ENCODE results near the gene PI4KA.

The PI4KA gene

DNA sequence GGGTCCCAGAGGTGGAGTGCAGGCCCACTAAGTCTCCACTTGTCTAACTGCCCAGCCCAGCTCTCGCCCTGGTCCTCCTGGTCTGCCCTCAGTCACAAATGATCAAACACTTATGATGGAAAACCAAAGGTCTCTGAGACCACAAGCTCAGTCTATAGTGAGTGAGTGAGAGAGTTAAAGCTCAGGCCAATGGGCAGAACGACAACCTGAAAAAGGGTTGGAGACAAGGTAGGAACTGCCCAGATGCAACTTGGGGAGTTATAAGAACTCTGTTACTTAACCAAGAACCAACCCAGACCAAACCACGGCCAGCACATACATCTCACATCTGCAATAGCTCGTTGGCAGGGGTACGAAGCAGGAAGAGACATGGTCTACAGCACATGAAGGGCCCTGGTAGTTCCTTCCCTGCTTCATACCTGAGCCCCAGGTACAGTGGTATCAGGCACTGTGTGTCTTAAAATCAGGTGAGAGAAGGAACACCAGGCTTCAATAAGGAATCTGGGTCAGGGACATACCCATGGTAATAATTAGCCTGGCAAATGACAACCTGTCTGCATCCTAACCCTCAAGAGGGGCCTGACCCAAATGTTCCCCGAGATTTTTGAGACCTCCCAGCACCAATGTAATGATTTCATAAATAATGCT lies 48.9 kb downstream of the PI4KA start:
- Histone ChIP-seq H3K27ac (ENCODE audit: low read depth, low read length) (no peak overlapping the region), H3K9me2 (replicated peaks; ENCODE audit: control insufficient read depth, low read length) (no peaks in the 10 kb centered on the region), H3K4me3 (ENCODE audit: low read length) (no peak overlapping the region), H3K9me3 (ENCODE audit: control insufficient read depth, insufficient read depth, low read length) (no peaks in the 10 kb centered on the region), H3K4me2 (ENCODE audit: low read length) (no peak overlapping the region), H3K36me3 (ENCODE audit: control insufficient read depth, low read length) (peaks cover 63% of the 10 kb centered on the region), H3K27me3 (ENCODE audit: control insufficient read depth, low read length) (no peaks in the 10 kb centered on the region), H3K4me1 (ENCODE audit: control insufficient read depth, low read length) (no peaks in the 10 kb centered on the region), H4K20me1 (ENCODE audit: control insufficient read depth, insufficient read depth, low read depth, low read length) (no peaks in the 10 kb centered on the region), H3K79me2 (ENCODE audit: control insufficient read depth, low read length) (no peaks in the 10 kb centered on the region), H3F3A (ENCODE audit: control insufficient read depth, insufficient read depth) (no peaks in the 10 kb centered on the region)
- TF ChIP-seq, protein P1, sequence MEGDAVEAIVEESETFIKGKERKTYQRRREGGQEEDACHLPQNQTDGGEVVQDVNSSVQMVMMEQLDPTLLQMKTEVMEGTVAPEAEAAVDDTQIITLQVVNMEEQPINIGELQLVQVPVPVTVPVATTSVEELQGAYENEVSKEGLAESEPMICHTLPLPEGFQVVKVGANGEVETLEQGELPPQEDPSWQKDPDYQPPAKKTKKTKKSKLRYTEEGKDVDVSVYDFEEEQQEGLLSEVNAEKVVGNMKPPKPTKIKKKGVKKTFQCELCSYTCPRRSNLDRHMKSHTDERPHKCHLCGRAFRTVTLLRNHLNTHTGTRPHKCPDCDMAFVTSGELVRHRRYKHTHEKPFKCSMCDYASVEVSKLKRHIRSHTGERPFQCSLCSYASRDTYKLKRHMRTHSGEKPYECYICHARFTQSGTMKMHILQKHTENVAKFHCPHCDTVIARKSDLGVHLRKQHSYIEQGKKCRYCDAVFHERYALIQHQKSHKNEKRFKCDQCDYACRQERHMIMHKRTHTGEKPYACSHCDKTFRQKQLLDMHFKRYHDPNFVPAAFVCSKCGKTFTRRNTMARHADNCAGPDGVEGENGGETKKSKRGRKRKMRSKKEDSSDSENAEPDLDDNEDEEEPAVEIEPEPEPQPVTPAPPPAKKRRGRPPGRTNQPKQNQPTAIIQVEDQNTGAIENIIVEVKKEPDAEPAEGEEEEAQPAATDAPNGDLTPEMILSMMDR (IDR thresholded peaks at IDR 0.05; ENCODE audit: low read depth, low read length, poor library complexity, severe bottlenecking), result no peak
- no peak for TF ChIP-seq EZH2phosphoT487 (IDR thresholded peaks at IDR 0.05; ENCODE audit: borderline replicate concordance, low read length)

DNA sequence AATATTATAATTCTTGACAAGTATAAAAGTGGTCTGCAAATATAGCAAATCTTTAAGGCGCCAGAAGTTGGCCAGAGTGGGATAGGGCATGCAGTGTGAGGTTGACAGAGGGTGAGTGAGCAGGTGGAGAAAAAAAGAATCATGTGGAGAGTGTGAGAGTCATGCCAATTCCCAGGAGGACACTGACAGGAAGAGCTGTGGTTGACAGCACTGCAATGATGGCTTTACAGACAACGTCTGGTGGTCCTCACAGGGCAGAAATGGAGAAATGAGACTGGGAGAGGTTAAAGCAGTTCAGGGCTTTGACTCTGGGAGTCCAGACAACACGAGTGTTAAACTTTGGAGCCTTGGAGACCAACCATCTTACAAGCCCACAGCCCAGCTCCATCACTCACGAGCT lies 49.8 kb downstream of the PI4KA start:
- no peak overlapping the region for H3K27ac ChIP-seq (ENCODE audit: low read depth, low read length)
- H3K27me3 ChIP-seq (ENCODE audit: control insufficient read depth, low read length), result no peaks in the 10 kb centered on the region
- H3K9me3 ChIP-seq (ENCODE audit: control insufficient read depth, insufficient read depth, low read length), result no peaks in the 10 kb centered on the region
- no peaks in the 10 kb centered on the region for H3K79me2 ChIP-seq (ENCODE audit: control insufficient read depth, low read length)
- no peaks in the 10 kb centered on the region for H3K9me2 ChIP-seq (replicated peaks; ENCODE audit: control insufficient read depth, low read length)
- H3K36me3 ChIP-seq (ENCODE audit: control insufficient read depth, low read length), result peaks cover 66% of the 10 kb centered on the region
- H3K4me1 ChIP-seq (ENCODE audit: control insufficient read depth, low read length), result no peaks in the 10 kb centered on the region
- no peak overlapping the region for H3K4me3 ChIP-seq (ENCODE audit: low read length)
- H4K20me1 ChIP-seq (ENCODE audit: control insufficient read depth, insufficient read depth, low read depth, low read length), result no peaks in the 10 kb centered on the region
- no peak for TF ChIP-seq EZH2phosphoT487 (IDR thresholded peaks at IDR 0.05; ENCODE audit: borderline replicate concordance, low read length)
- TF ChIP-seq, protein P1 (IDR thresholded peaks at IDR 0.05; ENCODE audit: low read depth, low read length, poor library complexity, severe bottlenecking), result no peak
- H3K4me2 ChIP-seq (ENCODE audit: low read length), result no peak overlapping the region
- no peaks in the 10 kb centered on the region for H3F3A ChIP-seq (ENCODE audit: control insufficient read depth, insufficient read depth)

DNA sequence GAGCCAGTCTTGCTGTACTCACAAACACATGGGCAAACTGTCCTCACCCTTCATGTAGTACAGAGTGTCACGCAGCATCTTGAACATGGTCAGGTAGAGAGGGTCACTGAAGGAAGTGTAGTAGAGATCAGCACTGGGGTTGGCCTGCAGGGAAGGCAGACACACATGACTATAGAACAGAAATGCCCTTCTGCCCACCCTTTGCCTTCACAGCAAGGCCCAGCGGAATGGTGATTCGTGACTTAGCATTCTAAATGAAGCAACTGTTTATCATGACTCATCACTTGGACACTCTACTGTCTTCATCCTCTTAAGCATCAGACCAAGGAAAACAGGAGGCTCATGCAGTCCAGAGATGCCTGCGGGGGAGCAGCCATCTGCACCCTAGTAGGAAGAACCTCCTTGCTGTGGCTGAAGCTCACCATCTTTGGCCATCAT lies 51.3 kb downstream of the PI4KA start:
- H3K4me1 ChIP-seq (ENCODE audit: control insufficient read depth, low read length), result no peaks in the 10 kb centered on the region
- H3F3A ChIP-seq (ENCODE audit: control insufficient read depth, insufficient read depth), result no peaks in the 10 kb centered on the region
- no peaks in the 10 kb centered on the region for H3K9me2 ChIP-seq (replicated peaks; ENCODE audit: control insufficient read depth, low read length)
- peaks cover 70% of the 10 kb centered on the region for H3K36me3 ChIP-seq (ENCODE audit: control insufficient read depth, low read length)
- no peak overlapping the region for H3K4me2 ChIP-seq (ENCODE audit: low read length)
- H3K9me3 ChIP-seq (ENCODE audit: control insufficient read depth, insufficient read depth, low read length), result no peaks in the 10 kb centered on the region
- no peaks in the 10 kb centered on the region for H3K27me3 ChIP-seq (ENCODE audit: control insufficient read depth, low read length)
- H4K20me1 ChIP-seq (ENCODE audit: control insufficient read depth, insufficient read depth, low read depth, low read length), result no peaks in the 10 kb centered on the region
- no peaks in the 10 kb centered on the region for H3K79me2 ChIP-seq (ENCODE audit: control insufficient read depth, low read length)
- no peak overlapping the region for H3K4me3 ChIP-seq (ENCODE audit: low read length)
- no peak overlapping the region for H3K27ac ChIP-seq (ENCODE audit: low read depth, low read length)
- TF ChIP-seq, protein P1 (IDR thresholded peaks at IDR 0.05; ENCODE audit: low read depth, low read length, poor library complexity, severe bottlenecking), result no peak
- no peak for TF ChIP-seq EZH2phosphoT487 (IDR thresholded peaks at IDR 0.05; ENCODE audit: borderline replicate concordance, low read length)
